GM12892 (cell line): ENCODE results near the gene ERCC8.

Experiments
- POLR2AphosphoS5 ChIP-seq: IDR thresholded peaks from 2 replicates; pipeline ENCODE4 v1.6.1; 2011; ENCODE audit warnings: low read depth, low read length, control low read depth
- TAF1 ChIP-seq: IDR thresholded peaks from 2 replicates; pipeline ENCODE4 v1.6.1; 2011; ENCODE audit warnings: low read depth, mild to moderate bottlenecking, control low read depth, low read length, borderline replicate concordance

GRCh38 chr5:60992871-60993270 is 48.0 kb upstream of the ERCC8 start:
- TF ChIP-seq TAF1 (no peak), POLR2AphosphoS5 (no peak)
